T-helper 17 cell (primary cell): ENCODE results near the gene GP5. TPM values are rescaled to one million over a fixed set of nuclear protein-coding genes. Genes with fewer than 3 reads are reported as not detected.

Experiments used
- ATAC-seq: fragments of 150-1000 bp; cut with Tn5 transposase; 2 replicates; pipeline ENCODE4 v1.10.0; 2021; ENCODE audit warnings: mild to moderate bottlenecking, moderate library complexity
- DNase-seq, 3 donors: peaks; one replicate each; pipeline versions ENCODE4 v3.0.0 to v3.0.0-alpha.2; 2020 to 2021
- H3K9me3 ChIP-seq: one replicate; pipeline ENCODE4 v1.7.0; 2013; ENCODE audit warnings: low read length, mild to moderate bottlenecking; ENCODE audit not compliant: control insufficient read depth, poor library complexity, severe bottlenecking
- H3K27ac Mint-ChIP-seq: one replicate; pipeline ENCODE4 v1.8.0; 2022; ENCODE audit warnings: mild to moderate bottlenecking, moderate library complexity, mixed read lengths
- H3K27me3 Mint-ChIP-seq: one replicate; pipeline ENCODE4 v1.8.0; 2022; ENCODE audit warnings: mixed read lengths
- H3K36me3 Mint-ChIP-seq: one replicate; pipeline ENCODE4 v1.8.0; 2022; ENCODE audit warnings: low read depth, mixed read lengths
- H3K4me1 Mint-ChIP-seq: one replicate; pipeline ENCODE4 v1.8.0; 2022; ENCODE audit warnings: mild to moderate bottlenecking, mixed read lengths
- H3K4me3 Mint-ChIP-seq: one replicate; pipeline ENCODE4 v1.8.0; 2022; ENCODE audit warnings: mild to moderate bottlenecking, moderate library complexity, mixed read lengths
- total RNA-seq, 4 donors: library from RNA in 2 of 4; stranded (reverse) in 2 of 4; gene quantifications; one replicate each; pipeline ENCODE4 v1.2.3 and lab custom pipeline; 2022 to 2026

The GP5 gene
- total RNA-seq, 2 donors from 2014 or later, result 4.0 to 6.1 TPM

DNA sequence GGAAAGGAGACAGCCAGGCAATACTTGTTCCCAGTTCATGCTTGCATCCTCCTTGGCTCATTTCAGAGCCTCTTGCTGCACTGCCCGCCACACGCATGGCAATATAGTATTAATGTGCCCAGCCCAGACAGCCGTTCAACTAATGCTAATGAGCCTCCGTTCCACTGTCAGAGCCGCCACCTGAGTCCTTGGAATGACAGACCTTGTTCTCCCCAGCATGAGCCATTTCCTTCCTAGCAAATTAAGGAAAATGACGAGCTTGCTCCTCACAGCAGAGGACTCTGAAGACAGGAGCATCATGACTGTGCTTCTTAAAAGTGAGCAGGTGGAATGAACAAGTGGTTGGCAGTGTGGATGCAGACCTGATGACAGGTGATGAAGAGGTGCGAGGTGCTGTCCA lies 18.7 kb downstream of the GP5 start:
- ATAC-seq, result no peak

DNA sequence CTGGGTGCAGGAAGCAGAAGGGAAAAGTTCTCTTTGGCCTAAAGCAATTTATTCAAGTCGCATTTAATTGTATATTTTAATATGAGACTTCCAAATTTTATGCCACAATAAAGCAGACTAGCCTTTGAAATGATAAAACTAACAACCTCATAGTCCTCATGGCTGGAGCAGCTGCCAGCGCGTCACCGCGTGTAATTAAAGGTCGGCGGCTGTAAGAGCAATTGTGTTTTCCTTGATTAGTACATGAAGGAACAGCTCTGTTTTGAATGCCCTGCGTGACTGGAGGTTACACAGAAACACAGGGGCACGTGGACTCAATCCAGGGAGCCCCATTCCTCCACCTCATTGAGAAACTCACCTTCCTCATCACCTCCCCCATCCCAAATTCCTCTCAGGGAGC lies 19.4 kb downstream of the GP5 start:
- H3K9me3 ChIP-seq, result no peaks in the 10 kb centered on the region
- Mint-ChIP-seq H3K27me3 (peaks cover 51% of the 10 kb centered on the region), H3K36me3 (peaks cover 2% of the 10 kb centered on the region), H3K27ac (no peak overlapping the region), H3K4me3 (no peak overlapping the region), H3K4me1 (peaks cover 8% of the 10 kb centered on the region)
- no peak for ATAC-seq
- DNase-seq, result no peak

More for the DNA sequence above, 18.7 kb downstream of the GP5 start:
- Mint-ChIP-seq H3K27me3 (peaks cover 44% of the 10 kb centered on the region), H3K4me1 (peaks cover 4% of the 10 kb centered on the region), H3K36me3 (peaks cover 2% of the 10 kb centered on the region), H3K4me3 (no peak overlapping the region), H3K27ac (no peak overlapping the region)
- no peak for DNase-seq
- no peaks in the 10 kb centered on the region for H3K9me3 ChIP-seq

DNA sequence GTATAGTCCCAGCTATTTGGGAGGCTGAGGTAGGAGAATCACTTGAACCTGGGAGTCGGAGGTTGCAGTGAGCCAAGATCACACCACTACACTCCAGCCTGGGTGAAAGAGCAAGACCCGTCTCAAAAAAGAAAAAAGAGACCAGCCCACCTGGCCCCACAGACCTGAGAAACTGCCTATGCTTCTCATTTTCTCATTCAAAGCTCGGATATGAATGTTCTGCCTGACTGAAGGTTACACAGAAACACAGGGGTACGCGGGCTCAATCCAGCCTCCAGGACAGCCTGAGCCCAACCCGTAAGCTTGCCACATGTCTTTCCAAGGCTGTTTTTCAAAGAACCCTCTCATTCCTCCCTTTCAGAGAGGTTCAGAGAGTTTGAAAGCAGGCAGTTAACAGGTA lies 19.8 kb downstream of the GP5 start:
- no peak overlapping the region for H3K27ac Mint-ChIP-seq
- H3K27me3 Mint-ChIP-seq, result peaks cover 51% of the 10 kb centered on the region
- DNase-seq (no peak), ATAC-seq (no peak)
- no peaks in the 10 kb centered on the region for H3K9me3 ChIP-seq
- peaks cover 8% of the 10 kb centered on the region for H3K4me1 Mint-ChIP-seq
- H3K36me3 Mint-ChIP-seq, result peaks cover 2% of the 10 kb centered on the region
- no peak overlapping the region for H3K4me3 Mint-ChIP-seq

DNA sequence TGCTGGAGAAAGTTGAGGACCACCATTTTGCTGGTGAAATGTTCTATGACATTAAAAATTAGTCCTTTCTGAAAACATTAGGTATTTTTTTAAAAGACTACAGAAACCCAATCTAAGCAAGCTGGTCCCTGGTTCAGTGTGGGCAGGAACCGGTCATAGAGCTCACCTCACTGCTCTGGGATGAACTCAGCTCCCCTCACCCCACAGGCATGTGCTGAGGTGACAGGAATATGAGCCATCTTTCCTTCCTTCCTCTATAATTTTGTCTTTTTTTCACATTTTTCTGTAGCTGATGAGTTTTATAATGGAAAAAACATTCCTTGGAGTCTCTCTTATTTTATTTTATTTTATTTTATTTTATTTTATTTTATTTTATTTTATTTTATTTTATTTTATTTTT lies 21.4 kb downstream of the GP5 start:
- Mint-ChIP-seq H3K27me3 (peaks cover 46% of the 10 kb centered on the region), H3K4me1 (peaks cover 6% of the 10 kb centered on the region), H3K36me3 (peaks cover 2% of the 10 kb centered on the region), H3K27ac (no peak overlapping the region), H3K4me3 (no peak overlapping the region)
- DNase-seq, result no peak
- no peak for ATAC-seq
- no peaks in the 10 kb centered on the region for H3K9me3 ChIP-seq

DNA sequence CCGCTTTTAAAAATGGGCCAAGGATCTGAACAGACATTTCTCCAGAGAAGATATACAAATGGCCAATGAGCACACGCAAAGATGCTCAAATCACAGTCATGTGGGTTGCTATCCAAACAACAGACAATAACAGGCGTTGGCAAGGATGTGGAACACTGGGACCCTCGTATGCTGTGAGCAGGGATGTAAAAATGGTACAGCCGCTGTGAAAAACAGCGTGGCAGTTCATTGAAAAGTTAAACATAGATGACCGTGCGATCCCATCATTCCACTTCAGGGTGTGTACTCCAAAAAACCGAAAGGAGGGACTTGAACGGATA lies 22.9 kb downstream of the GP5 start:
- H3K27me3 Mint-ChIP-seq, result peaks cover 58% of the 10 kb centered on the region
- peaks cover 5% of the 10 kb centered on the region for H3K36me3 Mint-ChIP-seq

DNA sequence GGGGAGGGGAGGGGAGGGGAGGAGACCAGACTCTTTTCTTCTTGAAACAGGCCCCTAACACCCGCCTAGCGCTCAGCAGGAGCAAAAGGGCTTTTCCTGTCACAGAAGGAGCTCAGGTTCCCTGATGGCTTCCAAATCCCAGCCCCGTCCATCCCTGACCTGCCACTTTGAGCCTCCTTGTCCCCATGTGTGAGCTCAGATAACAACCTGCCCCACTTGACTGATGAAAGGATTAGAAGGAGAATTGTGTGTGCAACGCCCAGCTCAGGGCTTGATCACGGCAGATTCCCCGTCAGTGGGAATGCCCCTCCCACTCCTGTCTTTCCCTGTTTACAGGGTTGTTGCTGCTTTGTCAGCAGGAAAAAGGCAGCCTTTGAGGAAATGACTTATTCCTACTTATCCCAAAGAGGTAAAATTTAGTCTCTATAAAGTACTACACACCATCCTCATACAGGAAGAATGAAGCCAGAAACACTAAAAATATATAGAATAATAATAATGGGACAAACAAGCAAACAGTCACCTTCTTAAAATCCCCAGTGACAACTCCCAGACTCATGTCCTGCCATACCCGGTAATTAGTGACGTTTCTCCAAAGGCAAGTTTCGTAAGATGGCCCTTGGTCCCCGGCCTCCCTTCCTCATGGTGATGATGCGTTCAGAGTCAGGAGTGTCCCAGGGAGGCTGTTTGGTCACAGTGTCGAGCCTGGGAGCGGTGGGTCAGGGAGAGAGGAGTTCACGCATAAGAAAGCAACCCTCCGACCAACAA lies 23.4 kb downstream of the GP5 start:
- peaks cover 4% of the 10 kb centered on the region for H3K4me1 Mint-ChIP-seq

More for the DNA sequence above, 22.9 kb downstream of the GP5 start:
- H3K27ac Mint-ChIP-seq, result no peak overlapping the region
- ATAC-seq (no peak), DNase-seq (no peak)
- H3K4me1 Mint-ChIP-seq, result peaks cover 4% of the 10 kb centered on the region
- no peak overlapping the region for H3K4me3 Mint-ChIP-seq
- no peaks in the 10 kb centered on the region for H3K9me3 ChIP-seq

DNA sequence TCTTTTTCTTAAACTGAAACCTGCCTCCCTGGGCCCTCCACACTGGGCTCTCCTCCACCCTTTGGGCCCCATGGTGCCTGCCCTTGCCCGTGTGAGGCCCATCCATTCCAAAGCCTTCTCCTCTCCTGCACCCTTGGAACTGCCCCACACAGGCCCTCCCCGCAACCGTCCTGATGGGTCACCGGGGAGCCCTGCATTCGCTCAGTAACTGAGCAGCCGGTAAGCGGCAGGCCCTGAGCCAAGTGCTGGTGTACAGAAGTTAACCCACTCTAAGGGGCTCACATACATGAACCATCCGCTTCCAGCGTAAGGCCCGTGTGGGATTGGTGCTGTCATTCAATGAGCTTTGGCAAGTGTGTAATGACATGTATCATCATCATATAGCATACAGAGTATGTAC lies 24.1 kb downstream of the GP5 start:
- no peak for DNase-seq
- Mint-ChIP-seq H3K4me1 (peaks cover 8% of the 10 kb centered on the region), H3K27me3 (peaks cover 66% of the 10 kb centered on the region), H3K27ac (no peak overlapping the region), H3K4me3 (no peak overlapping the region), H3K36me3 (peaks cover 5% of the 10 kb centered on the region)
- no peaks in the 10 kb centered on the region for H3K9me3 ChIP-seq
- ATAC-seq, result no peak

More for the DNA sequence above, 23.4 kb downstream of the GP5 start:
- Mint-ChIP-seq H3K4me3 (no peak overlapping the region), H3K27me3 (peaks cover 64% of the 10 kb centered on the region), H3K27ac (no peak overlapping the region), H3K36me3 (peaks cover 5% of the 10 kb centered on the region)
- DNase-seq, result no peak
- ATAC-seq, result no peak
- H3K9me3 ChIP-seq, result no peaks in the 10 kb centered on the region

DNA sequence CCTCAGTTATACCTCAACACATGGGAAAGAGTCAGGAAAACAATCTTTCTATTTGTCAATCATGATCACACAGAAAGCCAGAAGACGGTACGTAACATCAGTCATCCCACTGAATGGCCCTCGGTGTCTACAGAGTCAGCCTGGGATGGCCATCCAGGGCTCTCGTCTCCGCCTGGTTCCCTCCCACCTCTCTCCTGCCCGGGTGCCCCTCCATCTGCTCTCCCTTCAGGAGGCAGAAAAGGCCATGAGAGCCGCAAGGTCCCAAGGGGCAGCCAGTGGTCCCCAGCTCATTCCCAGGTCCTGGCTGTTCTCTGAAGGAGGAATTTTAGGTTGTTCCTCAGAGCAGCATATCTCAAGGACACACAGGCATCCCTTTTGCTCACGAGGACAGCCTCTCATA lies 25.2 kb downstream of the GP5 start:
- DNase-seq, result no peak
- H3K9me3 ChIP-seq, result no peaks in the 10 kb centered on the region
- no peak overlapping the region for H3K27ac Mint-ChIP-seq
- H3K27me3 Mint-ChIP-seq, result peaks cover 74% of the 10 kb centered on the region
- no peak for ATAC-seq
- peaks cover 5% of the 10 kb centered on the region for H3K36me3 Mint-ChIP-seq
- H3K4me1 Mint-ChIP-seq, result peaks cover 9% of the 10 kb centered on the region
- H3K4me3 Mint-ChIP-seq, result no peak overlapping the region

DNA sequence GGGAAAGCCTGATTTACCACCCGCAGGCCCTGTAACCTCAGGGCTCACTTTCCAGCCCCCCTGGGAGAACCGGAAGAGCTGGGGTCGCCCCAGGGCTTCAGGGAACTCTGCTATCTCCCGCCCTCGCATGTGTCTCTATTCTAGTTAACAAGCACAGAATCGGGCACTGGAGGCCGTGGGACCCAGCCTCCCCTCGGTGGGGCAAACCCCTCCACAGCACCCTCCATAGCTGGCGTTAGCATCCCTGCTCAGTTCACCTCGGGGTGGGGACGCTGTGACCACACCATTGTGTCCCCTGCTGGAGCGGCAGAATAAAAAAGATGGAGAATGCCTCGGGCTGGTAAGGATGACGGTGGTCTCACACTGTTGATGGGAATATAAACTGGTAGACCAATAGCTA lies 26.0 kb downstream of the GP5 start:
- peaks cover 5% of the 10 kb centered on the region for H3K36me3 Mint-ChIP-seq
- no peak for DNase-seq
- no peaks in the 10 kb centered on the region for H3K9me3 ChIP-seq
- no peak for ATAC-seq
- no peak overlapping the region for H3K4me3 Mint-ChIP-seq
- no peak overlapping the region for H3K27ac Mint-ChIP-seq
- peaks cover 9% of the 10 kb centered on the region for H3K4me1 Mint-ChIP-seq
- H3K27me3 Mint-ChIP-seq, result peaks cover 75% of the 10 kb centered on the region

DNA sequence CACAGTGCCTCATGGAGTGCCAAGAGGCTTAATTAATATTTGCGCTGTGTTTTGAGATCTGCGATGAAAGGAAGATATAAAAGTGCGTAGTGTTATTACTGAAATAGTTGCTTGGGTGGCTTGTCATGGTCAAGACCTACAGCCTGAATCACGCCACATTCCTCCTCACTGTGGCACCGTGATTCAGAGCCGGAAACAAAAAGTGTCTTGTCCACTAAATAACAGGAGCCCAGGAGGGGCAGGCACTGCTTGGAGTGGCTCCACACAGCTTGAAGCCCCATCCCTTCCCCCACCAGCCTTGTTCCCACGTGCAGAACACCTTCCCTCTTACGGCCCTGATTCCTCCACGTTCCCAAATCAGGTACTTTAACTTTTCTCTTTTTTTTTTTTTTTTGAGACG lies 28.3 kb downstream of the GP5 start:
- ATAC-seq (no peak), DNase-seq (no peak)
- peak overlapping the region; percentile 37 for H3K27ac Mint-ChIP-seq
- no peak overlapping the region for H3K4me3 Mint-ChIP-seq
- no peaks in the 10 kb centered on the region for H3K9me3 ChIP-seq
- H3K4me1 Mint-ChIP-seq, result peaks cover 9% of the 10 kb centered on the region
- peaks cover 71% of the 10 kb centered on the region for H3K27me3 Mint-ChIP-seq
- H3K36me3 Mint-ChIP-seq, result peaks cover 5% of the 10 kb centered on the region

DNA sequence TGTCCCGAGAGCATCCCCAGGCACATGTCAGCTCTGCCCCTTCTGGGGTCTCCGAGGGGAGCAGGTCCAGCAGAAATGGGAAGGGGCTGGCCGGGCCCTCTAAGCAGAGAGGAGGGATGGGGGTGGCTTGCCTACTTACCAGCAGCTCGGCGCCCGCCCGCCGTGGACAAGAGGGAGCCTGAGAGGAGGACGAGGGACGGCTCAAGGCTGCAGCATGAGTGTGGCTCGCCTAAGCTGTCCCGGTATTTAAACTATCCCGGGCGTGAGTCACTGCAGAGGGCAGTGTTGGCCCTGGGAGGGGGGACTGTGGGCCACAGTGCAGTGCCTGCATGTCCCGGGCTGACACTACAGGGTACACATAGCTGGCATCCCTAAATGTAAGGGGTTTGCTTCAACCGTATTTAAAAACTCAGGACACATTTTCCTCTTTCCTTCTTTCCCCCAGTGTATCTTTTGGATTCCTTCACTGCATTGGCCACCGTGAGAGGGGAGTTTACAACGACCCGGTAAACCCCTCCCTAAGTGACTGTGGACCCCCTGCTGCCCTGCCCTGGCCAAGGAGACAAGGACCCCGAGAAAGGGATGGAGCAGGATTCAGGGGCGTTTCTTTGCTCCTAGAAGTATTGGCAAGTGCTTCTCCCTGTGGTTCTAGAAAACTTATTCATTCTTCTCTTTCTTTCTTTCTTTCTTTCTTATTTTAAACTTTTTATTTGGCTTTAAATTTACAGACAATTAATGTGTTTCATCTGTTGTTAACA lies 29.4 kb downstream of the GP5 start, which contains the start of gene LRRC15:
TSS of gene LRRC15 (minus strand) at position 222 of the 758 bp plus-strand sequence. CDS start 8,700 bp downstream, outside the sequence.
- peaks cover 6% of the 10 kb centered on the region for H3K4me1 Mint-ChIP-seq
- DNase-seq, result no peak
- peaks cover 5% of the 10 kb centered on the region for H3K36me3 Mint-ChIP-seq
- no peaks in the 10 kb centered on the region for H3K9me3 ChIP-seq
- H3K4me3 Mint-ChIP-seq, result no peak within 1 kb of the TSS
- H3K27me3 Mint-ChIP-seq, result peaks cover 64% of the 10 kb centered on the region
- peak within 1 kb of the TSS; percentile 37 for H3K27ac Mint-ChIP-seq
- peak; percentile 27 for ATAC-seq

DNA sequence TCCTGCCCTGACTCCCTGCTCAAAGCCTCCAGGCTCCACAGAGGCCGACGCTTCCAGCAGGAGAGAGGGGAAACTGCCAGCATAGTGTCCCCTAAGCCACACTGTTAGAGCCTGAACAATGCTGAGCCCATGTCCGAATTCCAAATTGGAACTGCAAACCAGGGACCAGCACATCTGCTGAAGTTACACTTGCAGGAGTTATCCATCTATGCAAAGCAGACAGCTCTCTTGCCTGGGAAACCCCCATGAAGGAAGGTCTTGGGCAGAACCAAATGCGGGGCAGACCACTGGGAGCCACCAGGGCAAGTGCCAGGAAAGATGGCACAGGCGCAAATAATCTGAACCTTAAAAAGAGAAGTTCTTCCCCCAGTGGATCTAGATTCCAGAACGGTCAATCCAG lies 30.1 kb downstream of the GP5 start:
- peaks cover 6% of the 10 kb centered on the region for H3K4me1 Mint-ChIP-seq
- H3K27me3 Mint-ChIP-seq, result peaks cover 64% of the 10 kb centered on the region
- no peak overlapping the region for H3K27ac Mint-ChIP-seq
- no peak for DNase-seq
- H3K9me3 ChIP-seq, result no peaks in the 10 kb centered on the region
- peaks cover 5% of the 10 kb centered on the region for H3K36me3 Mint-ChIP-seq
- H3K4me3 Mint-ChIP-seq, result no peak overlapping the region
- no peak for ATAC-seq

DNA sequence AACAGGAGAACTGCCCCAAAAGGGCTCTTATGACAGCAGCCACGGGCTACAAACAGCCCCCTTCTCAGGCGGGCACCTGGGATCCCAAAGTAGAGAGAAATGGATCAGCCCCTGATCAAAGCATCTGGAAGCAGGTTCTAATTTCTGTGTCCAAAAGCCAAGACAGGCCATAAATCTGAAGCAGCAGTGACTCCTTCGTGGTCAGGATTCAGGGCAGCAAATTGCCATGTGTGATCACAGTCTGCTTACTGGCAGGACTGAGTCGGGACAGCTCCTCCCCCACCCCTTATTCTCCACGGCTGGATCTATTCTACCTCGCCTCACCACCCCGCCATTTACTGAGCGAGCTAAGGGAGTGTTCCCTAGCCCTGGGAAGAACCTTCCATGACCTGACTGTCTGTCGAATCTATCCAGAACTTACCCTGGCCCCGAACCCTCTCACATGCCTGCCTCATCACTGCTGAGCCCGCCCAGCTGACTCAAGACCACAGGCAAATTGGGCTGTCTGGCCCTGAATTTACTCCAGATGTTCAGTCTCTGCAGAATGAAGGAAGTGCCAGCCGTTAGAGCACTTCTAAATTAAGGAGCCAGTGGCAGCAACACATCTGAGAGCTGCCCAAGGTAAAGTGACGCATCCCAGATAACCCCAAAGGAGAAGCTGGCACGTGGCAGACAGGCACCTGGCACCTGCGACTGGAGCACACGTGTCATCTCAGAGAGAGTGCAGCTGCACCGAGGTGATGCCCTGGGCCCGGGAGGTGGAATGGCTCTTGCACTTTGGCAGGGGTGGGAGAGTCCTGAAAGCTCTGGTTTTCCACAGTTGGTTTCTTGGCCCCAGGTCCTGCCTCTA lies 30.8 kb downstream of the GP5 start:
- DNase-seq, result no peak
- Mint-ChIP-seq H3K27ac (no peak overlapping the region), H3K4me3 (no peak overlapping the region), H3K27me3 (peaks cover 60% of the 10 kb centered on the region), H3K36me3 (peaks cover 5% of the 10 kb centered on the region), H3K4me1 (peaks cover 6% of the 10 kb centered on the region)
- no peak for ATAC-seq
- no peaks in the 10 kb centered on the region for H3K9me3 ChIP-seq
